WTC11 (cell line): ENCODE data around the gene SPOCD1. TPM values are rescaled to one million over a fixed set of nuclear protein-coding genes. Genes with fewer than 3 reads are reported as not detected.

Experiments
- ATAC-seq: fragments of 200-7000 bp; cut with Tn5 transposase; 2 replicates; pipeline ENCODE4 v1.10.0; 2021; ENCODE audit warnings: mild to moderate bottlenecking, moderate library complexity
- CTCF ChIA-PET: fragments of 300-600 bp; sonication (Branson Sonifier 250); formaldehyde crosslinking; loops from one replicate; lab custom pipeline; 2021; ENCODE audit warnings: antibody characterized with exemption; lab: Charles Lee
- POLR2A ChIA-PET: fragments of 350-600 bp; sonication (Branson Sonifier 250); formaldehyde crosslinking; loops from one replicate; lab custom pipeline; 2021; ENCODE audit warnings: antibody characterized with exemption; lab: Charles Lee
- DNase-seq: peaks from one replicate; pipeline ENCODE4 v3.0.0; 2021; ENCODE audit warnings: low spot score
- H3K27ac Mint-ChIP-seq: 2 replicates; pipeline ENCODE4 v1.8.0; 2021; ENCODE audit warnings: mixed read lengths
- H3K27me3 Mint-ChIP-seq: 2 replicates; pipeline ENCODE4 v1.8.0; 2021; ENCODE audit warnings: low read depth, mild to moderate bottlenecking, moderate library complexity, mixed read lengths
- H3K36me3 Mint-ChIP-seq: 2 replicates; pipeline ENCODE4 v1.8.0; 2021; ENCODE audit warnings: mixed read lengths
- H3K4me1 Mint-ChIP-seq: 2 replicates; pipeline ENCODE4 v1.8.0; 2022; ENCODE audit warnings: mixed read lengths
- H3K4me3 Mint-ChIP-seq: 2 replicates; pipeline ENCODE4 v1.8.0; 2021; ENCODE audit warnings: mild to moderate bottlenecking, moderate library complexity, mixed read lengths
- H3K9me3 Mint-ChIP-seq: 2 replicates; pipeline ENCODE4 v1.8.0; 2021; ENCODE audit warnings: mixed read lengths
- AR ChIP-seq: fragments of 250-450 bp; sonication (Bioruptor Pico); IDR thresholded peaks from 2 replicates; pipeline ENCODE4 v1.9.0; 2021; ENCODE audit warnings: mild to moderate bottlenecking
- ATF2 ChIP-seq: sonication (generic); formaldehyde crosslinking; IDR thresholded peaks from 2 replicates; pipeline ENCODE4 v1.8.1; 2022; ENCODE audit warnings: low read depth, missing genetic modification reagents, borderline replicate concordance
- CREM ChIP-seq: sonication (generic); formaldehyde crosslinking; IDR thresholded peaks from 2 replicates; pipeline ENCODE4 v1.8.1; 2022; ENCODE audit warnings: mild to moderate bottlenecking, missing genetic modification reagents, moderate library complexity
- FOXJ3 ChIP-seq: sonication (generic); formaldehyde crosslinking; IDR thresholded peaks from 2 replicates; pipeline ENCODE4 v1.9.0; 2021; ENCODE audit warnings: missing genetic modification reagents, mild to moderate bottlenecking, borderline replicate concordance
- FOXP1 ChIP-seq: sonication (generic); formaldehyde crosslinking; IDR thresholded peaks from 2 replicates; pipeline ENCODE4 v1.8.0; 2022; ENCODE audit warnings: missing genetic modification reagents, mild to moderate bottlenecking, moderate library complexity, borderline replicate concordance
- GTF2I ChIP-seq: fragments of 250-450 bp; sonication (Bioruptor Pico); conservative IDR thresholded peaks from 2 replicates; pipeline ENCODE4 v1.4.0; 2021; ENCODE audit warnings: mild to moderate bottlenecking
- JUN ChIP-seq: sonication (generic); formaldehyde crosslinking; IDR thresholded peaks from 2 replicates; pipeline ENCODE4 v1.8.0; 2023; ENCODE audit warnings: mild to moderate bottlenecking, missing genetic modification reagents
- MLX ChIP-seq: sonication (generic); formaldehyde crosslinking; IDR thresholded peaks from 2 replicates; pipeline ENCODE4 v1.8.1; 2023; ENCODE audit warnings: mild to moderate bottlenecking, missing genetic modification reagents, moderate library complexity
- NR2C2 ChIP-seq: sonication (generic); formaldehyde crosslinking; IDR thresholded peaks from 2 replicates; pipeline ENCODE4 v1.8.0; 2022; ENCODE audit warnings: mild to moderate bottlenecking, missing genetic modification reagents
- SMAD3 ChIP-seq: sonication (generic); formaldehyde crosslinking; IDR thresholded peaks from 2 replicates; pipeline ENCODE4 v1.8.0; 2022; ENCODE audit warnings: missing genetic modification reagents, mild to moderate bottlenecking, borderline replicate concordance
- SP1 ChIP-seq: sonication (generic); formaldehyde crosslinking; conservative IDR thresholded peaks from 2 replicates; pipeline ENCODE4 v1.8.1; 2022; ENCODE audit warnings: missing genetic modification reagents
- TCF7 ChIP-seq: sonication (generic); formaldehyde crosslinking; IDR thresholded peaks from 2 replicates; pipeline ENCODE4 v1.8.0; 2022; ENCODE audit warnings: mild to moderate bottlenecking, low read depth, missing genetic modification reagents, moderate library complexity
- ZBTB21 ChIP-seq: sonication (generic); formaldehyde crosslinking; IDR thresholded peaks from 2 replicates; pipeline ENCODE4 v1.8.1; 2023; ENCODE audit warnings: mild to moderate bottlenecking, missing genetic modification reagents, borderline replicate concordance
- ZBTB43 ChIP-seq: sonication (generic); formaldehyde crosslinking; IDR thresholded peaks from 2 replicates; pipeline ENCODE4 v1.8.1; 2023; ENCODE audit warnings: mild to moderate bottlenecking, missing genetic modification reagents
- ZNF281 ChIP-seq: sonication (generic); formaldehyde crosslinking; IDR thresholded peaks from 2 replicates; pipeline ENCODE4 v1.8.0; 2023; ENCODE audit warnings: mild to moderate bottlenecking, missing genetic modification reagents
- ZNF317 ChIP-seq: sonication (generic); formaldehyde crosslinking; IDR thresholded peaks from 2 replicates; pipeline ENCODE4 v1.8.1; 2023; ENCODE audit warnings: low read depth, mild to moderate bottlenecking, moderate library complexity, missing genetic modification reagents, borderline replicate concordance
- ZNF396 ChIP-seq: fragments of 250-450 bp; sonication (Bioruptor Pico); IDR thresholded peaks from 2 replicates; pipeline ENCODE4 v1.8.0; 2021; ENCODE audit warnings: mild to moderate bottlenecking, moderate library complexity, borderline replicate concordance
- ZNF416 ChIP-seq: fragments of 250-450 bp; sonication (Bioruptor Pico); IDR thresholded peaks from 2 replicates; pipeline ENCODE4 v1.9.0; 2021; ENCODE audit warnings: mild to moderate bottlenecking, inconsistent platforms
- ZNF512 ChIP-seq: sonication (generic); formaldehyde crosslinking; IDR thresholded peaks from 2 replicates; pipeline ENCODE4 v1.8.1; 2022; ENCODE audit warnings: missing genetic modification reagents, borderline replicate concordance
- total RNA-seq: library from RNA; stranded (reverse); gene quantifications from 3 replicates; pipeline ENCODE4 v1.2.3, GENCODE V29; 2021

SPOCD1 gene
- total RNA-seq, 1 experiment from 2014 or later: 3.0 TPM

- CTCF ChIA-PET: interaction anchor here (1.0 to 4.7 kb wide), 8 partner anchors 25 to 173 kb away, joined by 3 to 282 read pairs (median 49); partner anchors contain the start of genes ADGRB2, COL16A1 and SPOCD1
- H3K4me3 Mint-ChIP-seq: no peak overlapping the region
- peaks cover 11% of the 10 kb centered on the region for H3K4me1 Mint-ChIP-seq
- H3K27me3 Mint-ChIP-seq: no peaks in the 10 kb centered on the region
- H3K27ac Mint-ChIP-seq: no peak overlapping the region; the same call in 1 of the 2 replicates
- no peaks in the 10 kb centered on the region for H3K9me3 Mint-ChIP-seq
- peak; percentile 6 for DNase-seq
- ATAC-seq: no peak
- TF ChIP-seq JUN (CRISPR knock-in tag) (no peak), SMAD3 (no peak), ZNF512 (CRISPR knock-in tag) (no peak), ZNF416 (no peak), CREM (CRISPR knock-in tag) (no peak), NR2C2 (CRISPR knock-in tag) (no peak), ATF2 (no peak), ZNF396 (no peak), FOXP1 (CRISPR knock-in tag) (no peak), SP1 (CRISPR knock-in tag) (no peak), ZNF281 (CRISPR knock-in tag) (no peak), ZBTB43 (CRISPR knock-in tag) (no peak), GTF2I (CRISPR knock-in tag) (no peak), MLX (CRISPR knock-in tag) (no peak), AR (CRISPR knock-in tag) (no peak), FOXJ3 (CRISPR knock-in tag) (no peak), TCF7 (CRISPR knock-in tag) (no peak), ZBTB21 (CRISPR knock-in tag) (no peak), ZNF317 (CRISPR knock-in tag) (no peak)
- POLR2A ChIA-PET: no interaction called here
- H3K36me3 Mint-ChIP-seq: no peaks in the 10 kb centered on the region
Observed at GRCh38 chr1:31791131-31791858, 24.5 kb downstream of the SPOCD1 start.
